ENCODE data around the gene TMC4. TPM values are rescaled to one million over a fixed set of nuclear protein-coding genes. Genes with fewer than 3 reads are reported as not detected.

The TMC4 gene
- total and polyA plus RNA-seq, 2 experiments from 2014 or later: 2.3 to 7.8 TPM

DNA sequence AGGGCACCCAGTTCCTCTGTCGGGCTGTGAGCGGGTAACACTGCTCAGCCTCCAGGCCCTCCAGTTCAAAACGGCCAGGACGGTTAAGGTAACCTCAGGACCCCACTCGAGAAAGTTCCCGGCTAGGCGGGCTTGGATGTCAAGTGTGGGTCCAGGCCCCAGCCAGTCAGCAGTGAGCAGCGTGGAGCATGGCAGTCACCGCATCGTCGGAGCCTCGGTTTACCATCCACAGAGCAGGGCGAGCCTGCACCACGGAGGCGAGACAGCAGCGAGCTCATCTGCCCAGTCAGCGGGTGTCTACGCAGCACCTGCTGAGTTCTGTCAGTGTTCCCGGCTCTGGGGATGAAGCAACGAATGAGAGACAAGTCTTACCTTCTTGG, 43.4 kb downstream of the TMC4 start:
- H3K79me2 ChIP-seq (replicated peaks; ENCODE audit: insufficient read depth): no peaks in the 10 kb centered on the region
- H3F3A ChIP-seq (replicated peaks; ENCODE audit: low read depth): peaks cover 9% of the 10 kb centered on the region
- H3K4me3 ChIP-seq: no peak overlapping the region
- Mint-ChIP-seq H3K4me1 (peaks cover 4% of the 10 kb centered on the region; the same call in 1 of the 3 replicates), H3K27me3 (ENCODE audit: insufficient read depth, low read depth, poor library complexity) (peaks cover 16% of the 10 kb centered on the region), H3K36me3 (ENCODE audit: low read depth) (peaks cover 47% of the 10 kb centered on the region), H3K9me3 (peaks cover 6% of the 10 kb centered on the region), H3K4me3 (no peak overlapping the region), H3K27ac (no peak overlapping the region)
- H3K4me1 ChIP-seq (ENCODE audit: insufficient read depth): peaks cover 4% of the 10 kb centered on the region
- H3K36me3 ChIP-seq (ENCODE audit: insufficient read depth): peaks cover 7% of the 10 kb centered on the region; the same call in 1 of the 2 replicates
- no peaks in the 10 kb centered on the region for H3K9me2 ChIP-seq (ENCODE audit: insufficient read depth)
- H3K27me3 ChIP-seq (ENCODE audit: insufficient read depth): no peaks in the 10 kb centered on the region
- H3K4me2 ChIP-seq: no peak overlapping the region
- no peak for DNase-seq (ENCODE audit: low spot score)
- H2AFZ ChIP-seq: no peak overlapping the region
- no peak for TF ChIP-seq CREB1 (CRISPR knock-in tag; IDR thresholded peaks at IDR 0.05; ENCODE audit: low read depth)
- TF ChIP-seq CTCF (conservative IDR thresholded peaks at IDR 0.05; ENCODE audit: low read depth in 2 of 2): no peak
- TF ChIP-seq, protein P1, sequence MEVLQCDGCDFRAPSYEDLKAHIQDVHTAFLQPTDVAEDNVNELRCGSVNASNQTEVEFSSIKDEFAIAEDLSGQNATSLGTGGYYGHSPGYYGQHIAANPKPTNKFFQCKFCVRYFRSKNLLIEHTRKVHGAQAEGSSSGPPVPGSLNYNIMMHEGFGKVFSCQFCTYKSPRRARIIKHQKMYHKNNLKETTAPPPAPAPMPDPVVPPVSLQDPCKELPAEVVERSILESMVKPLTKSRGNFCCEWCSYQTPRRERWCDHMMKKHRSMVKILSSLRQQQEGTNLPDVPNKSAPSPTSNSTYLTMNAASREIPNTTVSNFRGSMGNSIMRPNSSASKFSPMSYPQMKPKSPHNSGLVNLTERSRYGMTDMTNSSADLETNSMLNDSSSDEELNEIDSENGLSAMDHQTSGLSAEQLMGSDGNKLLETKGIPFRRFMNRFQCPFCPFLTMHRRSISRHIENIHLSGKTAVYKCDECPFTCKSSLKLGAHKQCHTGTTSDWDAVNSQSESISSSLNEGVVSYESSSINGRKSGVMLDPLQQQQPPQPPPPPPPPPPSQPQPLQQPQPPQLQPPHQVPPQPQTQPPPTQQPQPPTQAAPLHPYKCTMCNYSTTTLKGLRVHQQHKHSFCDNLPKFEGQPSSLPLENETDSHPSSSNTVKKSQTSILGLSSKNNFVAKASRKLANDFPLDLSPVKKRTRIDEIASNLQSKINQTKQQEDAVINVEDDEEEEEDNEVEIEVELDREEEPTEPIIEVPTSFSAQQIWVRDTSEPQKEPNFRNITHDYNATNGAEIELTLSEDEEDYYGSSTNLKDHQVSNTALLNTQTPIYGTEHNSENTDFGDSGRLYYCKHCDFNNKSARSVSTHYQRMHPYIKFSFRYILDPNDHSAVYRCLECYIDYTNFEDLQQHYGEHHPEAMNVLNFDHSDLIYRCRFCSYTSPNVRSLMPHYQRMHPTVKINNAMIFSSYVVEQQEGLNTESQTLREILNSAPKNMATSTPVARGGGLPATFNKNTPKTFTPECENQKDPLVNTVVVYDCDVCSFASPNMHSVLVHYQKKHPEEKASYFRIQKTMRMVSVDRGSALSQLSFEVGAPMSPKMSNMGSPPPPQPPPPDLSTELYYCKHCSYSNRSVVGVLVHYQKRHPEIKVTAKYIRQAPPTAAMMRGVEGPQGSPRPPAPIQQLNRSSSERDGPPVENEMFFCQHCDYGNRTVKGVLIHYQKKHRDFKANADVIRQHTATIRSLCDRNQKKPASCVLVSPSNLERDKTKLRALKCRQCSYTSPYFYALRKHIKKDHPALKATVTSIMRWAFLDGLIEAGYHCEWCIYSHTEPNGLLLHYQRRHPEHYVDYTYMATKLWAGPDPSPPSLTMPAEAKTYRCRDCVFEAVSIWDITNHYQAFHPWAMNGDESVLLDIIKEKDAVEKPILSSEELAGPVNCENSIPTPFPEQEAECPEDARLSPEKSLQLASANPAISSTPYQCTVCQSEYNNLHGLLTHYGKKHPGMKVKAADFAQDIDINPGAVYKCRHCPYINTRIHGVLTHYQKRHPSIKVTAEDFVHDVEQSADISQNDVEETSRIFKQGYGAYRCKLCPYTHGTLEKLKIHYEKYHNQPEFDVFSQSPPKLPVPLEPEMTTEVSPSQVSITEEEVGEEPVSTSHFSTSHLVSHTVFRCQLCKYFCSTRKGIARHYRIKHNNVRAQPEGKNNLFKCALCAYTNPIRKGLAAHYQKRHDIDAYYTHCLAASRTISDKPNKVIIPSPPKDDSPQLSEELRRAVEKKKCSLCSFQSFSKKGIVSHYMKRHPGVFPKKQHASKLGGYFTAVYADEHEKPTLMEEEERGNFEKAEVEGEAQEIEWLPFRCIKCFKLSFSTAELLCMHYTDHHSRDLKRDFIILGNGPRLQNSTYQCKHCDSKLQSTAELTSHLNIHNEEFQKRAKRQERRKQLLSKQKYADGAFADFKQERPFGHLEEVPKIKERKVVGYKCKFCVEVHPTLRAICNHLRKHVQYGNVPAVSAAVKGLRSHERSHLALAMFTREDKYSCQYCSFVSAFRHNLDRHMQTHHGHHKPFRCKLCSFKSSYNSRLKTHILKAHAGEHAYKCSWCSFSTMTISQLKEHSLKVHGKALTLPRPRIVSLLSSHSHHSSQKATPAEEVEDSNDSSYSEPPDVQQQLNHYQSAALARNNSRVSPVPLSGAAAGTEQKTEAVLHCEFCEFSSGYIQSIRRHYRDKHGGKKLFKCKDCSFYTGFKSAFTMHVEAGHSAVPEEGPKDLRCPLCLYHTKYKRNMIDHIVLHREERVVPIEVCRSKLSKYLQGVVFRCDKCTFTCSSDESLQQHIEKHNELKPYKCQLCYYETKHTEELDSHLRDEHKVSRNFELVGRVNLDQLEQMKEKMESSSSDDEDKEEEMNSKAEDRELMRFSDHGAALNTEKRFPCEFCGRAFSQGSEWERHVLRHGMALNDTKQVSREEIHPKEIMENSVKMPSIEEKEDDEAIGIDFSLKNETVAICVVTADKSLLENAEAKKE (CRISPR knock-in tag; IDR thresholded peaks at IDR 0.05): no peak
- TF ChIP-seq POLR2AphosphoS5 (IDR thresholded peaks at IDR 0.05; ENCODE audit: low read depth): no peak
- no peak for TF ChIP-seq REST (IDR thresholded peaks at IDR 0.05; ENCODE audit: unreplicated experiment)
- no peak for TF ChIP-seq STAT1 (IDR thresholded peaks at IDR 0.05; ENCODE audit: unreplicated experiment)
- H3K27ac ChIP-seq (ENCODE audit: low read depth): no peak overlapping the region
- no peak for ATAC-seq
- no peaks in the 10 kb centered on the region; the same call in 1 of the 2 replicates for H4K20me1 ChIP-seq (replicated peaks; ENCODE audit: insufficient read depth)
